ENCODE measurements around the gene PLD5.
"Not testable (repeated sequence)": the region's sequence is repeated elsewhere in the genome, so short reads cannot be mapped to it uniquely, and the experiment has no call there.

The PLD5 gene

GRCh38 chr1:242416657-242417056, 107.8 kb downstream of the PLD5 start:
- DNase-seq = no peak

- DNase-seq = no peak
These were observed 111.6 kb downstream of the PLD5 start for GRCh38 chr1:242412921-242413320.

GRCh38 chr1:242411901-242412300, 112.6 kb downstream of the PLD5 start:
- no peak for DNase-seq

GRCh38 chr1:242405947-242406346, 118.5 kb downstream of the PLD5 start:
- DNase-seq = no peak

- no peak for DNase-seq
These were observed 120.2 kb downstream of the PLD5 start for GRCh38 chr1:242404296-242404695.

- DNase-seq = no peak
These were observed 121.5 kb downstream of the PLD5 start for GRCh38 chr1:242402956-242403355.

GRCh38 chr1:242401937-242402336, 122.6 kb downstream of the PLD5 start:
- no peak for DNase-seq

GRCh38 chr1:242398351-242398750, 126.1 kb downstream of the PLD5 start:
- no peak for DNase-seq

GRCh38 chr1:242391896-242392295, 132.6 kb downstream of the PLD5 start:
- DNase-seq = no peak

GRCh38 chr1:242376121-242376520, 148.4 kb downstream of the PLD5 start:
- not testable (repeated sequence) for DNase-seq

GRCh38 chr1:242350446-242350845, 174.1 kb downstream of the PLD5 start:
- DNase-seq = not testable (repeated sequence)

- no peak for DNase-seq
These were observed 174.9 kb downstream of the PLD5 start for GRCh38 chr1:242349636-242350035.

- not testable (repeated sequence) for DNase-seq
These were observed 193.6 kb downstream of the PLD5 start for GRCh38 chr1:242330865-242331264.

GRCh38 chr1:242327381-242327780, 197.1 kb downstream of the PLD5 start:
- DNase-seq = not testable (repeated sequence)

- DNase-seq = not testable (repeated sequence)
These were observed 202.5 kb downstream of the PLD5 start for GRCh38 chr1:242321981-242322380.

GRCh38 chr1:242318140-242318539, 206.4 kb downstream of the PLD5 start:
- no peak for DNase-seq

- DNase-seq = not testable (repeated sequence)
These were observed 209.6 kb downstream of the PLD5 start for GRCh38 chr1:242314865-242315264.

- not testable (repeated sequence) for DNase-seq
These were observed 210.3 kb downstream of the PLD5 start for GRCh38 chr1:242314085-242314649.

GRCh38 chr1:242308681-242309080, 215.8 kb downstream of the PLD5 start:
- not testable (repeated sequence) for DNase-seq

GRCh38 chr1:242293781-242294180, 230.7 kb downstream of the PLD5 start:
- not testable (repeated sequence) for DNase-seq

GRCh38 chr1:242288067-242288466, 236.4 kb downstream of the PLD5 start:
- DNase-seq = not testable (repeated sequence)

- not testable (repeated sequence) for DNase-seq
These were observed 241.6 kb downstream of the PLD5 start for GRCh38 chr1:242282758-242283485.

GRCh38 chr1:242278406-242278805, 246.1 kb downstream of the PLD5 start:
- DNase-seq = not testable (repeated sequence)

GRCh38 chr1:242276769-242277168, 247.7 kb downstream of the PLD5 start:
- DNase-seq = not testable (repeated sequence)

- DNase-seq = not testable (repeated sequence)
These were observed 257.5 kb downstream of the PLD5 start for GRCh38 chr1:242267004-242267403.
